Measurements from ENCODE around the gene SPAG16. TPM values are rescaled to one million over a fixed set of nuclear protein-coding genes. Genes with fewer than 3 reads are reported as not detected.

The SPAG16 gene
- total RNA-seq, 1 experiment from 2014 or later, result 16.0 TPM

DNA sequence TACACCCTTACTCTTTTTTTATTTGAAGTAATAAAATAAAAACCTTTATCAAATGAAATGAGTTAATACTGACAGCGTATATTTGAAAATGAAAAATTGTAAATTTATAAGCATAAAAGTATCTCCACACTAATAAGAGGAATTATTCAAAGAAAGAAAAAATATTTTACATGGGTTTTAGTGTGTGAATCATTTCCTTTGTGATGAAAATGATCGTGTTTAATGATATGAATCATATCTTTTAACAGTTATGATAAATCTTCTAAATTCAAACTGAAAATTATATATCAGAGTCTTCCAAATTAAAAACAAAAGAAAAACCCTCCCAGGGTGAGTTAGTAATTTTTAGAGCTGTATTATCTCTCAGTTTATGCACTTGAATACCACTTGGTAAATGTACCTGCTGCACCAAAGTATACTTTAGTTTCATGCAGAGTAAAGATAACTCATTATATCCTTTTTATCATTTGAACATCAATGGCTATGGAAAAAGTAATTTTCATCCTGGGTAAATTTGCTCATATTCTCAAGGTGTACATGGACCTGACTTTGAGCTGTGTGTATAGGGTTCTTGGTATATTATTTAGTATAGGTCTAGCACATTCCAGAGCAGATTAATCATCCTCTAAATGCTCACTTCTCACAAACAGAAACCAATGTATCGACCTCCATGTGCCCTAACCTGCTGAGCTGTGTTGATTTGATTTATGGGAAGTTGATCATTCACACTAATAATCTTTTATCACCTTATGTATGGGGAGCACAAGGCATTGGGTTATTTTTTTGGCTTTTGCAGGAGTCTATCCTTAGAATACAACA lies 1027.9 kb downstream of the SPAG16 start:
- no peak overlapping the region for H3K4me3 Mint-ChIP-seq
- no peak overlapping the region for H3K27ac Mint-ChIP-seq
- ATAC-seq (no peak), DNase-seq (ENCODE audit: low spot score) (no peak)
- ChIA-PET CTCF (no interaction called here), POLR2A (no interaction called here)
- H3K9me3 Mint-ChIP-seq, result peaks cover 11% of the 10 kb centered on the region
- TF ChIP-seq MXD4 (CRISPR knock-in tag; IDR thresholded peaks at IDR 0.05; ENCODE audit: borderline replicate concordance) (no peak), ZNF263 (CRISPR knock-in tag; IDR thresholded peaks at IDR 0.05; ENCODE audit: low read depth) (no peak), OVOL2 (CRISPR knock-in tag; IDR thresholded peaks at IDR 0.05; ENCODE audit: borderline replicate concordance) (no peak), CREB1 (CRISPR knock-in tag; IDR thresholded peaks at IDR 0.05) (no peak), NFATC4 (CRISPR knock-in tag; IDR thresholded peaks at IDR 0.05) (no peak), JAZF1 (CRISPR knock-in tag; IDR thresholded peaks at IDR 0.05) (no peak), ZSCAN18 (CRISPR knock-in tag; IDR thresholded peaks at IDR 0.05) (no peak), FOXK1 (CRISPR knock-in tag; IDR thresholded peaks at IDR 0.05) (no peak), ATF1 (CRISPR knock-in tag; IDR thresholded peaks at IDR 0.05) (no peak)
- TF ChIP-seq, protein P1, sequence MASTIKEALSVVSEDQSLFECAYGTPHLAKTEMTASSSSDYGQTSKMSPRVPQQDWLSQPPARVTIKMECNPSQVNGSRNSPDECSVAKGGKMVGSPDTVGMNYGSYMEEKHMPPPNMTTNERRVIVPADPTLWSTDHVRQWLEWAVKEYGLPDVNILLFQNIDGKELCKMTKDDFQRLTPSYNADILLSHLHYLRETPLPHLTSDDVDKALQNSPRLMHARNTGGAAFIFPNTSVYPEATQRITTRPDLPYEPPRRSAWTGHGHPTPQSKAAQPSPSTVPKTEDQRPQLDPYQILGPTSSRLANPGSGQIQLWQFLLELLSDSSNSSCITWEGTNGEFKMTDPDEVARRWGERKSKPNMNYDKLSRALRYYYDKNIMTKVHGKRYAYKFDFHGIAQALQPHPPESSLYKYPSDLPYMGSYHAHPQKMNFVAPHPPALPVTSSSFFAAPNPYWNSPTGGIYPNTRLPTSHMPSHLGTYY (CRISPR knock-in tag; IDR thresholded peaks at IDR 0.05), result no peak
- TF ChIP-seq, protein P2, sequence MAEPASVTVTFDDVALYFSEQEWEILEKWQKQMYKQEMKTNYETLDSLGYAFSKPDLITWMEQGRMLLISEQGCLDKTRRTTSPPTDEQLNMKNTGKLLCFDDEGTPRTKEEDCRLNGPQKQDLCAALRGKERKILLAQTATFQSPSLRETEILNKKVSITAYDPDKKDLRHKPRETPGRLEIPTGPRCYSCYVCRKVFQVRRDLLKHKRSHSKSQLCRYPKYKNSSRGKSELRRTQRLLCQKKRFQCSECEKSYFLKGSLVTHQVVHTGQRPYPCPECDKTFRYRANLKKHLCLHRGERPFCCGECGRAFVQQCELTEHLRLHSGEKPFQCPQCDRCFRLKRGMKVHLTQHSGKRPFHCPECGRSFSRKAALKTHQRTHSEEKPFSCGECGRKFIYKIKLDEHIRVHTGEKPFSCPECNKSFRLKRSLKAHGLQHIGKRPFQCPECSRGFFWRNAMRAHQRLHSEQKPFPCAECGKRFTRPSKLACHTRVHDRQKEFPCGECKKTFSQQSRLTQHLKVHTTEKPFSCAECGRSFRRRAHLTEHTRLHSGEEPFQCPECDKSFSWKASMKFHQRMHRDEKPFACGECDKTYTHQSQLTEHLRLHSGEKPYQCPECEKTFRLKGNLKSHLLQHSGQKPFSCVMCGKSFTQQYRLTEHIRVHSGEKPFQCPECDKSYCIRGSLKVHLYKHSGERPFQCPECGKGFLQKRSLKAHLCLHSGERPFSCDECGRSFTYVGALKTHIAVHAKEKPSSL (CRISPR knock-in tag; conservative IDR thresholded peaks at IDR 0.05), result no peak
- no peaks in the 10 kb centered on the region for H3K36me3 Mint-ChIP-seq
- no peaks in the 10 kb centered on the region for H3K27me3 Mint-ChIP-seq (ENCODE audit: low read depth)
- H3K4me1 Mint-ChIP-seq, result no peaks in the 10 kb centered on the region

DNA sequence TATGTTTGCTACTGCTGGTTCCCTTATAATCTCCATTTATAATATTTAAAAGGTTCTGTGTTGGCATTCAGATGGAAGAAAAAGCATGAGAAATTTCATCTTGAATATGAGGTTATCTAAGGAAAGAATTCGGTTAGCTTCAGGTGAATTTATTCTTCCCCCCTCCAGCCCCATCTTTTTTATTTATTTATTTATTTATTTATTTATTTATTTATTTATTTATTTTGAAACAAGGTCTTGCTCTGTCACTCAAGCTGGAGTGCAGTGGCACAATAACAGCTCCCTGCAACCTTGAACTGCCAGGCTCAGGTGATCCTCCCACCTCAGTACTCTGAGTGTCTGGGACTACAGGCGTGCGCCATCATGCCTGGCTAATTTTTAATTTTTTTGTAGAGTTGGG lies 1031.1 kb downstream of the SPAG16 start:
- DNase-seq (ENCODE audit: low spot score) (no peak), ATAC-seq (no peak)
- H3K27ac Mint-ChIP-seq, result no peak overlapping the region
- H3K9me3 Mint-ChIP-seq, result peaks cover 3% of the 10 kb centered on the region
- POLR2A ChIA-PET, result no interaction called here
- no peaks in the 10 kb centered on the region for H3K4me1 Mint-ChIP-seq
- CTCF ChIA-PET, result no interaction called here
- H3K27me3 Mint-ChIP-seq (ENCODE audit: low read depth), result no peaks in the 10 kb centered on the region
- H3K36me3 Mint-ChIP-seq, result no peaks in the 10 kb centered on the region
- no peak overlapping the region for H3K4me3 Mint-ChIP-seq
- TF ChIP-seq, protein P3, sequence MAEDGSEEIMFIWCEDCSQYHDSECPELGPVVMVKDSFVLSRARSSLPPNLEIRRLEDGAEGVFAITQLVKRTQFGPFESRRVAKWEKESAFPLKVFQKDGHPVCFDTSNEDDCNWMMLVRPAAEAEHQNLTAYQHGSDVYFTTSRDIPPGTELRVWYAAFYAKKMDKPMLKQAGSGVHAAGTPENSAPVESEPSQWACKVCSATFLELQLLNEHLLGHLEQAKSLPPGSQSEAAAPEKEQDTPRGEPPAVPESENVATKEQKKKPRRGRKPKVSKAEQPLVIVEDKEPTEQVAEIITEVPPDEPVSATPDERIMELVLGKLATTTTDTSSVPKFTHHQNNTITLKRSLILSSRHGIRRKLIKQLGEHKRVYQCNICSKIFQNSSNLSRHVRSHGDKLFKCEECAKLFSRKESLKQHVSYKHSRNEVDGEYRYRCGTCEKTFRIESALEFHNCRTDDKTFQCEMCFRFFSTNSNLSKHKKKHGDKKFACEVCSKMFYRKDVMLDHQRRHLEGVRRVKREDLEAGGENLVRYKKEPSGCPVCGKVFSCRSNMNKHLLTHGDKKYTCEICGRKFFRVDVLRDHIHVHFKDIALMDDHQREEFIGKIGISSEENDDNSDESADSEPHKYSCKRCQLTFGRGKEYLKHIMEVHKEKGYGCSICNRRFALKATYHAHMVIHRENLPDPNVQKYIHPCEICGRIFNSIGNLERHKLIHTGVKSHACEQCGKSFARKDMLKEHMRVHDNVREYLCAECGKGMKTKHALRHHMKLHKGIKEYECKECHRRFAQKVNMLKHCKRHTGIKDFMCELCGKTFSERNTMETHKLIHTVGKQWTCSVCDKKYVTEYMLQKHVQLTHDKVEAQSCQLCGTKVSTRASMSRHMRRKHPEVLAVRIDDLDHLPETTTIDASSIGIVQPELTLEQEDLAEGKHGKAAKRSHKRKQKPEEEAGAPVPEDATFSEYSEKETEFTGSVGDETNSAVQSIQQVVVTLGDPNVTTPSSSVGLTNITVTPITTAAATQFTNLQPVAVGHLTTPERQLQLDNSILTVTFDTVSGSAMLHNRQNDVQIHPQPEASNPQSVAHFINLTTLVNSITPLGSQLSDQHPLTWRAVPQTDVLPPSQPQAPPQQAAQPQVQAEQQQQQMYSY (CRISPR knock-in tag; IDR thresholded peaks at IDR 0.05), result no peak
- TF ChIP-seq CBFB (CRISPR knock-in tag; IDR thresholded peaks at IDR 0.05; ENCODE audit: low read depth) (no peak), HMGA2 (CRISPR knock-in tag; IDR thresholded peaks at IDR 0.05) (no peak), ZNF219 (CRISPR knock-in tag; IDR thresholded peaks at IDR 0.05; ENCODE audit: borderline replicate concordance) (no peak), RORB (CRISPR knock-in tag; IDR thresholded peaks at IDR 0.05) (no peak), PRRX2 (CRISPR knock-in tag; IDR thresholded peaks at IDR 0.05) (no peak), JAZF1 (CRISPR knock-in tag; IDR thresholded peaks at IDR 0.05) (no peak), FOXP4 (CRISPR knock-in tag; IDR thresholded peaks at IDR 0.05) (no peak), ZNF423 (CRISPR knock-in tag; IDR thresholded peaks at IDR 0.05) (no peak), CREM (CRISPR knock-in tag; IDR thresholded peaks at IDR 0.05) (no peak), ZBTB21 (CRISPR knock-in tag; IDR thresholded peaks at IDR 0.05; ENCODE audit: borderline replicate concordance) (no peak), NR2C2 (CRISPR knock-in tag; IDR thresholded peaks at IDR 0.05) (no peak), MYBL2 (CRISPR knock-in tag; IDR thresholded peaks at IDR 0.05) (no peak)
- TF ChIP-seq, protein P4, sequence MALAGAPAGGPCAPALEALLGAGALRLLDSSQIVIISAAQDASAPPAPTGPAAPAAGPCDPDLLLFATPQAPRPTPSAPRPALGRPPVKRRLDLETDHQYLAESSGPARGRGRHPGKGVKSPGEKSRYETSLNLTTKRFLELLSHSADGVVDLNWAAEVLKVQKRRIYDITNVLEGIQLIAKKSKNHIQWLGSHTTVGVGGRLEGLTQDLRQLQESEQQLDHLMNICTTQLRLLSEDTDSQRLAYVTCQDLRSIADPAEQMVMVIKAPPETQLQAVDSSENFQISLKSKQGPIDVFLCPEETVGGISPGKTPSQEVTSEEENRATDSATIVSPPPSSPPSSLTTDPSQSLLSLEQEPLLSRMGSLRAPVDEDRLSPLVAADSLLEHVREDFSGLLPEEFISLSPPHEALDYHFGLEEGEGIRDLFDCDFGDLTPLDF (CRISPR knock-in tag; IDR thresholded peaks at IDR 0.05), result no peak
